Measurements from ENCODE around the gene GNAS-AS1. TPM values are rescaled to one million over a fixed set of nuclear protein-coding genes. Genes with fewer than 3 reads are reported as not detected.
"Not testable (repeated sequence)": the region's sequence is repeated elsewhere in the genome, so short reads cannot be mapped to it uniquely, and the experiment has no call there.

The GNAS-AS1 gene
- total RNA-seq, 1 donor from 2014 or later = 1.1 TPM

GRCh38 chr20:58837717-58838116 lies 13.0 kb downstream of the GNAS-AS1 start:
- ATAC-seq (no peak), DNase-seq (no peak)
- no peak overlapping the region for H3K4me3 ChIP-seq
- no peak overlapping the region for H3K27ac ChIP-seq
- H3K27me3 ChIP-seq = peaks cover 33% of the 10 kb centered on the region
- intact Hi-C loops (cut with DNase I) = no loop called here
- no peak for TF ChIP-seq CTCF (IDR thresholded peaks at IDR 0.05)
- no peaks in the 10 kb centered on the region for H3K36me3 ChIP-seq
- H3K4me1 ChIP-seq = no peaks in the 10 kb centered on the region
- no peaks in the 10 kb centered on the region for H3K9me3 ChIP-seq

DNA sequence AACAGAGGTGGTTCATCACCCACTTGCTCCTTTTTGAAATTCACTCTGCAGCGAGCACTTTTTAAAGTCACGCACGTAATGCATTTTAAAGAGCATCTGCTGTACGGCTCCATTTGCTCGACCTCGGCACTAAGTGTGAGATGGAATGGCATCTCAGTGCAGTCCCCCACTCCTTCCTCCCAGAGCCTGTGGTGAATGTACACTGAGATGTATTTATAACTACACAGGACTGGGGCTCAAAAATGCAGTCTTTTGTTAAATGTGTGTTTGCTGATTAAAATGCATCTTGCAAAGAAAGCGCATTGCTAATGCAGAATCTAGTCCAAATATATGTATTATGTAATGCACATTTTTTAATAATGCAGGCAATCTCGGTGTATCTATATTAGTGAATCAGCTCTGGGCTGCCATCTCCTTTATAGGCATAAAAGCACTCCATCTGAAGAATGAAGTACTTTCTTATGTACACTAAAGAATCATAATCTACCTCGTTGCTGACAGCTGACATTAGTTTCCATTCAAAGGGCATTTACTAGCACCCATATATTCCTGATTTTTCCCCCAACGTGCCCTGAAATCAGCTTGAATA lies 14.0 kb downstream of the GNAS-AS1 start:
- DNase-seq (no peak), ATAC-seq (no peak)
- Histone ChIP-seq H3K4me1 (no peaks in the 10 kb centered on the region), H3K36me3 (no peaks in the 10 kb centered on the region), H3K27me3 (peaks cover 31% of the 10 kb centered on the region), H3K4me3 (no peak overlapping the region), H3K9me3 (no peaks in the 10 kb centered on the region), H3K27ac (no peak overlapping the region)
- TF ChIP-seq CTCF (IDR thresholded peaks at IDR 0.05) = no peak
- intact Hi-C loops (cut with DNase I) = no loop called here

GRCh38 chr20:58835231-58835630 lies 15.5 kb downstream of the GNAS-AS1 start:
- H3K27me3 ChIP-seq = peaks cover 16% of the 10 kb centered on the region
- no peaks in the 10 kb centered on the region for H3K36me3 ChIP-seq
- intact Hi-C loops (cut with DNase I) = no loop called here
- no peaks in the 10 kb centered on the region for H3K9me3 ChIP-seq
- H3K4me3 ChIP-seq = no peak overlapping the region
- H3K27ac ChIP-seq = no peak overlapping the region
- no peak for TF ChIP-seq CTCF (IDR thresholded peaks at IDR 0.05)
- no peaks in the 10 kb centered on the region for H3K4me1 ChIP-seq
- ATAC-seq = no peak
- no peak for DNase-seq

GRCh38 chr20:58833921-58834320 lies 16.8 kb downstream of the GNAS-AS1 start:
- DNase-seq = no peak
- Histone ChIP-seq H3K27me3 (peaks cover 3% of the 10 kb centered on the region), H3K36me3 (no peaks in the 10 kb centered on the region), H3K9me3 (no peaks in the 10 kb centered on the region), H3K4me1 (no peaks in the 10 kb centered on the region), H3K4me3 (no peak overlapping the region), H3K27ac (no peak overlapping the region)
- intact Hi-C loops (cut with DNase I) = no loop called here
- no peak for ATAC-seq
- TF ChIP-seq CTCF (IDR thresholded peaks at IDR 0.05) = no peak

GRCh38 chr20:58832457-58832856 lies 18.2 kb downstream of the GNAS-AS1 start:
- DNase-seq (no peak), ATAC-seq (no peak)
- no peaks in the 10 kb centered on the region for H3K9me3 ChIP-seq
- no peaks in the 10 kb centered on the region for H3K36me3 ChIP-seq
- H3K4me1 ChIP-seq = no peaks in the 10 kb centered on the region
- H3K4me3 ChIP-seq = no peak overlapping the region
- H3K27ac ChIP-seq = no peak overlapping the region
- TF ChIP-seq CTCF (IDR thresholded peaks at IDR 0.05) = no peak
- no peaks in the 10 kb centered on the region for H3K27me3 ChIP-seq
- intact Hi-C loops (cut with DNase I) = no loop called here

DNA sequence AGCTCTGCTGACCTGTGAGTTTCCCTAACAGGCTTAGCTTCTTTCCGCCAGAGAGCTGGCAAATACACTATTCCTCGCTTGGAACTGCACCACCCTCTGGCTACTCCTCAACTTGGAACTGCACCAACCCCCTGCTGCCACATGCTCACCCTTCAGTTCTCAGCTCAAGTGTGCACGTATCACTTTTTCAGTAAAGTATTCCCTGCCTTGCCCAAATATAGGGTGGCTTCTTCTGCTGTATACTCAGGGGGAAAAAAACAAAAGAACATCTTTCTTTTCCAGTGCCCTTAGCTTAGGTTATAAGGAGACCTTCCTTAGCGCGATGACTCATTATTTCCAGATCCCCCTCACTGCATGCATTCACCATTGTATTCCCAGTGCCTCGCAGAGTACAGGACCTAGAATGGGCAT lies 21.2 kb downstream of the GNAS-AS1 start:
- H3K27me3 ChIP-seq = no peaks in the 10 kb centered on the region
- ATAC-seq (peak; percentile 75), DNase-seq (no peak)
- no peaks in the 10 kb centered on the region for H3K9me3 ChIP-seq
- no peaks in the 10 kb centered on the region for H3K4me1 ChIP-seq
- intact Hi-C loops (cut with DNase I) = no loop called here
- no peak overlapping the region for H3K27ac ChIP-seq
- no peak overlapping the region for H3K4me3 ChIP-seq
- no peaks in the 10 kb centered on the region for H3K36me3 ChIP-seq
- TF ChIP-seq CTCF (IDR thresholded peaks at IDR 0.05) = no peak

DNA sequence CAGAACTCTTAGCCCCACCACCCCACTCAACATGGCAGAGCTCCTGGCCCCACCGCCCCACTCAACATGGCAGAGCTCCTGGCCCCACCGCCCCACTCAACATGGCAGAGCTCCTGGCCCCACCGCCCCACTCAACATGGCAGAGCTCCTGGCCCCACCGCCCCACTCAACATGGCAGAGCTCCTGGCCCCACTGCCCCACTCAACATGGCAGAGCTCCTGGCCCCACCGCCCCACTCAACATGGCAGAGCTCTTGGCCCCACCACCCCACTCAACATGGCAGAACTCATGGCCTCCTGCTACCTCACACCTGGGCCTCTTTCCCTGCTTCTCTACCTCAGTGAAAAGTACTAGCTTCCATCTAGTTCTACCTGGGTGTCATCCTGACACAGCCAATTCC lies 21.9 kb downstream of the GNAS-AS1 start:
- intact Hi-C loops (cut with DNase I); H3K27ac ChIP-seq; H3K36me3 ChIP-seq; H3K27me3 ChIP-seq; H3K4me1 ChIP-seq; H3K9me3 ChIP-seq; ATAC-seq; DNase-seq; H3K4me3 ChIP-seq: not testable (repeated sequence)
